ENCODE measurements around the gene FARSB. TPM values are rescaled to one million over a fixed set of nuclear protein-coding genes. Genes with fewer than 3 reads are reported as not detected.
A peak's percentile ranks its signal among the peaks of the same experiment; 100 is the strongest.

Gene FARSB
- polyA plus RNA-seq, 6 donors from 2014 or later = 20.8 to 35.3 (median 30.3) TPM

GRCh38 chr2:222677981-222678380, 22.1 kb upstream of the FARSB start:
- Mint-ChIP-seq H3K4me1 (no peaks in the 10 kb centered on the region), H3K4me3 (no peak overlapping the region), H3K27me3 (peaks cover 44 to 87% (median 51%) of the 10 kb centered on the region in 3 donors), H3K9me3 (no peaks in the 10 kb centered on the region), H3K27ac (no peak overlapping the region), H3K36me3 (no peaks in the 10 kb centered on the region)
- DNase-seq (no peak), ATAC-seq (ENCODE audit: low read depth in 2 of 2) (no peak)

GRCh38 chr2:222673883-222674282, 18.0 kb upstream of the FARSB start:
- H3K9me3 Mint-ChIP-seq = peaks cover 0 to 4% (median 0%) of the 10 kb centered on the region in 7 donors
- H3K4me3 Mint-ChIP-seq = no peak overlapping the region
- no peaks in the 10 kb centered on the region for H3K36me3 Mint-ChIP-seq
- DNase-seq (no peak), ATAC-seq (ENCODE audit: low read depth in 2 of 2) (peak; percentile 36 to 50)
- peaks cover 61 to 85% (median 76%) of the 10 kb centered on the region in 3 donors for H3K27me3 Mint-ChIP-seq
- peaks cover 6 to 12% (median 12%) of the 10 kb centered on the region in 3 donors for H3K4me1 Mint-ChIP-seq
- no peak overlapping the region for H3K27ac Mint-ChIP-seq

GRCh38 chr2:222673273-222673672, 17.4 kb upstream of the FARSB start:
- H3K27me3 Mint-ChIP-seq = peaks cover 57 to 81% (median 74%) of the 10 kb centered on the region in 3 donors
- H3K4me3 Mint-ChIP-seq = peak overlapping the region in 1 of 8 donors; percentile 52
- H3K27ac Mint-ChIP-seq = no peak overlapping the region
- H3K36me3 Mint-ChIP-seq = no peaks in the 10 kb centered on the region
- peaks cover 0 to 4% (median 0%) of the 10 kb centered on the region in 7 donors for H3K9me3 Mint-ChIP-seq
- ATAC-seq (ENCODE audit: low read depth in 2 of 2) (no peak), DNase-seq (no peak)
- peaks cover 6 to 12% (median 12%) of the 10 kb centered on the region in 3 donors for H3K4me1 Mint-ChIP-seq

- DNase-seq = no peak
- Mint-ChIP-seq H3K9me3 (peaks cover 0 to 5% (median 0%) of the 10 kb centered on the region in 7 donors), H3K4me1 (peaks cover 6 to 12% (median 12%) of the 10 kb centered on the region in 3 donors), H3K27ac (no peak overlapping the region), H3K4me3 (peak overlapping the region; percentile 39 to 79 (median 69)), H3K36me3 (no peaks in the 10 kb centered on the region), H3K27me3 (peaks cover 52 to 69% (median 66%) of the 10 kb centered on the region in 3 donors)
- ATAC-seq (ENCODE audit: low read depth in 2 of 2) = no peak
These were observed 16.1 kb upstream of the FARSB start for GRCh38 chr2:222672068-222672401.

GRCh38 chr2:222671259-222672067, 15.6 kb upstream of the FARSB start, which contains the start of gene MOGAT1:
Gene MOGAT1, plus strand, starts transcription at chr2:222671658. Its CDS starts 128 bp downstream, at chr2:222671786.
- ATAC-seq (ENCODE audit: low read depth in 2 of 2) = peak; percentile 20 to 48
- Mint-ChIP-seq H3K27ac (no peak within 1 kb of the TSS), H3K27me3 (peaks cover 52 to 69% (median 68%) of the 10 kb centered on the region in 3 donors)

DNA sequence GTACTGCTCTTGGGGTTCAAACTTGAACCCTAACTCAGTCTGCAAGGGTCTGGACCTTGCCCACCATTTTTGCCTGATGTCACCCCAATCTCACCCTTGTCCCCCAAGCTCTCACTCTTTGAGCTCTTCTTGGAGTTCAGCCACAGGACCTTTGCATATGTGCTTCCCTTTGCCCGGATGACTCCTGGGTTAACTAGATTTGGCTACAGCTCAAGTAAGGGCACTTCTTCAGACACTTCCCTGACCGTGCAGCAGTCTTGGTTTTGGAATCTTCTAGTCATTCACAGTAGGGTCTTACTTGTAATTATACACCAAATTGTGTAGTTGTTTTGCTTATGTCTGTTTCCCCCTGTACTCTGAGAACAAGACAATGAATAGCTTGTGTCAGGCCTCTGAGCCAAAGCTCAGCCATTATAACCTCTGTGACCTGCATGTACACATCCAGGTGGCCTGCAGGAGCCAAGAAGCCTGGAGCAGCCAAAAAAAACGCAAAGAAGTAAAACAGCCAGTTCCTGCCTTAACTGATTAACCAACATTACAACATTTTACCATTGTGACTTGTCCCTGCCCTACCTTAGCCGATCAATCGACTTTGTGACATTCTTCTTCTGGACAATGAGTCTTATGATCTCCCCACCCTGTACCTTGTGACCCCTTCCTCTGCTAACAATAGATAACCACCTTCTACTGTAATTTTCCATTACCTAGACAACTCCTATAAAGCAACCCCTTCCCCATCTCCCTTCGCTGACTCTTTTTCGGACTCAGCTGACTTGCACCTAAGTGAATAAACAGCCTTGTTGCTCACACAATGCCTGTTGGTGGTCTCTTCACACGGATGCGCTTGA, 14.5 kb upstream of the FARSB start:
- Mint-ChIP-seq H3K9me3 (peaks cover 0 to 5% (median 0%) of the 10 kb centered on the region in 7 donors), H3K27ac (no peak overlapping the region), H3K4me3 (peak overlapping the region in 5 of 8 donors; percentile 10 to 45 (median 42)), H3K27me3 (peaks cover 47 to 73% (median 68%) of the 10 kb centered on the region in 3 donors), H3K4me1 (peaks cover 6 to 12% (median 12%) of the 10 kb centered on the region in 3 donors), H3K36me3 (no peaks in the 10 kb centered on the region)
- no peak for DNase-seq
- no peak for ATAC-seq (ENCODE audit: low read depth in 2 of 2)

More at GRCh38 chr2:222671259-222672067, 15.6 kb upstream of the FARSB start, which contains the start of gene MOGAT1:
- H3K9me3 Mint-ChIP-seq = peaks cover 0 to 5% (median 0%) of the 10 kb centered on the region in 7 donors
- peaks cover 6 to 12% (median 12%) of the 10 kb centered on the region in 3 donors for H3K4me1 Mint-ChIP-seq
- peak within 1 kb of the TSS; percentile 39 to 79 (median 70) for H3K4me3 Mint-ChIP-seq
- no peak for DNase-seq
- no peaks in the 10 kb centered on the region for H3K36me3 Mint-ChIP-seq

- Mint-ChIP-seq H3K36me3 (no peaks in the 10 kb centered on the region), H3K27ac (no peak overlapping the region), H3K4me3 (no peak overlapping the region), H3K27me3 (peaks cover 43 to 68% (median 61%) of the 10 kb centered on the region in 3 donors), H3K4me1 (peaks cover 6 to 12% (median 12%) of the 10 kb centered on the region in 3 donors), H3K9me3 (peaks cover 0 to 5% (median 0%) of the 10 kb centered on the region in 7 donors)
- DNase-seq (no peak), ATAC-seq (ENCODE audit: low read depth in 2 of 2) (no peak)
These were observed 13.5 kb upstream of the FARSB start for GRCh38 chr2:222669353-222669752.

- Mint-ChIP-seq H3K4me1 (peaks cover 6 to 12% (median 12%) of the 10 kb centered on the region in 3 donors), H3K27ac (no peak overlapping the region), H3K36me3 (no peaks in the 10 kb centered on the region), H3K4me3 (no peak overlapping the region), H3K9me3 (peaks cover 0 to 5% (median 0%) of the 10 kb centered on the region in 7 donors), H3K27me3 (peaks cover 39 to 63% (median 54%) of the 10 kb centered on the region in 3 donors)
- DNase-seq (no peak), ATAC-seq (ENCODE audit: low read depth in 2 of 2) (no peak)
These were observed 12.7 kb upstream of the FARSB start for GRCh38 chr2:222668494-222669154.

- no peaks in the 10 kb centered on the region for H3K4me1 Mint-ChIP-seq
- no peak for DNase-seq
- H3K36me3 Mint-ChIP-seq = no peaks in the 10 kb centered on the region
- H3K4me3 Mint-ChIP-seq = no peak overlapping the region
- no peak overlapping the region for H3K27ac Mint-ChIP-seq
- peaks cover 6 to 19% (median 9%) of the 10 kb centered on the region in 3 donors for H3K27me3 Mint-ChIP-seq
- no peak for ATAC-seq (ENCODE audit: low read depth in 2 of 2)
- peaks cover 0 to 5% (median 0%) of the 10 kb centered on the region in 7 donors for H3K9me3 Mint-ChIP-seq
These were observed 7.6 kb upstream of the FARSB start for GRCh38 chr2:222663479-222663878.

- Mint-ChIP-seq H3K27me3 (no peaks in the 10 kb centered on the region), H3K4me3 (peak overlapping the region; percentile 96 to 99 (median 99)), H3K27ac (peak overlapping the region; percentile 99 to 100 (median 100)), H3K4me1 (peaks cover 24 to 46% (median 43%) of the 10 kb centered on the region in 3 donors), H3K9me3 (peaks cover 0 to 5% (median 0%) of the 10 kb centered on the region in 7 donors), H3K36me3 (no peaks in the 10 kb centered on the region)
- ATAC-seq (ENCODE audit: low read depth in 2 of 2) (peak; percentile 1 to 7), DNase-seq (no peak)
These were observed 894 bp upstream of the FARSB start for GRCh38 chr2:222656526-222657446.

DNA sequence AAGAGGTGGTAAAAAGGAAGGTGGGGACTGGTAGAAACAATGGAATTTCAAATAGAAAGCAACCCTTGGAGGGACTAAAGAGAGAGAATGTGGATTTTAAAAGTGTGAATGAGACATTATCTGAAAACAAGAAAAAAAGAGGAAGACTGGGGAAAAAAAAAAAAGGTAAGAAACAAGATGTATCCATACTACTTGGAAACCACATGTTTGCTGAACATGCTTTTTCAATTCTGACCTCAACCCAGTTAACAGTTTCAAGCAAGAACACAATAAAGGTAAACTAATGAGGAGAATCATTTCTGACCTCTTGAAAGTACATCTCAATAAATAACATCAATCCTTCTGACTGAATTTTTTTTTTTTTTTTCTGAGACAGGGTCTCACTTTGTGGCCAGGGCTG, 2.6 kb downstream of the FARSB start:
- Mint-ChIP-seq H3K4me3 (peak overlapping the region in 5 of 8 donors; percentile 0 to 99 (median 42)), H3K9me3 (no peaks in the 10 kb centered on the region), H3K27ac (peak overlapping the region in 4 of 6 donors; percentile 1 to 70 (median 36)), H3K36me3 (peaks cover 0 to 4% of the 10 kb centered on the region in 2 donors), H3K27me3 (no peaks in the 10 kb centered on the region), H3K4me1 (peaks cover 34 to 61% (median 51%) of the 10 kb centered on the region in 3 donors)
- ATAC-seq (ENCODE audit: low read depth in 2 of 2) = no peak
- DNase-seq = no peak

Measured in naive B cell (primary cell).